PFSK-1 (cell line): ENCODE results near the gene GLRX2.

Source experiments
- POLR2AphosphoS5 ChIP-seq: IDR thresholded peaks from 2 replicates; pipeline ENCODE4 v1.6.1; 2012; ENCODE audit warnings: low read depth, mild to moderate bottlenecking, control low read depth, low read length, moderate library complexity
- REST ChIP-seq, 2 experiments: IDR thresholded peaks; 2 replicates each; pipeline versions ENCODE4 v1.6.1 to v1.8.0; 2011 to 2012; ENCODE audit warnings: low read depth in 2 of 2, low read length in 2 of 2, control low read depth in 1 of 2, inconsistent platforms in 1 of 2, mild to moderate bottlenecking in 1 of 2, moderate library complexity in 1 of 2; ENCODE audit not compliant: insufficient read depth in 1 of 2

GRCh38 chr1:193125369-193125768 is 20.2 kb upstream of the GLRX2 start:
- TF ChIP-seq POLR2AphosphoS5 (no peak), REST (IDR thresholded peaks at IDR 0.05; ENCODE audit: insufficient read depth in 1 of 2, low read depth in 2 of 2, low read length in 2 of 2) (no peak)
